Central memory CD8-positive, alpha-beta T cell (primary cell): ENCODE data around the gene IP6K3.

Source experiments
- ATAC-seq: fragments of 150-1000 bp; cut with Tn5 transposase; replicated peaks from 2 replicates; pipeline ENCODE4 v1.10.0; 2022; ENCODE audit warnings: mild to moderate bottlenecking, moderate FRiP score, moderate number of reproducible peaks; ENCODE audit not compliant: poor library complexity, severe bottlenecking; ENCODE audit errors: extremely low read depth
- DNase-seq, 2 donors: peaks; one replicate each; pipeline ENCODE4 v3.0.0; 2021; ENCODE audit warnings: low spot score in 2 of 2
- H3K27ac Mint-ChIP-seq: one replicate; pipeline ENCODE4 v1.8.0; 2022; ENCODE audit warnings: low read depth, mild to moderate bottlenecking, moderate library complexity, mixed read lengths
- H3K27me3 Mint-ChIP-seq: one replicate; pipeline ENCODE4 v1.8.0; 2022; ENCODE audit warnings: mixed read lengths
- H3K36me3 Mint-ChIP-seq: one replicate; pipeline ENCODE4 v1.8.0; 2022; ENCODE audit warnings: mild to moderate bottlenecking, moderate library complexity, mixed read lengths; ENCODE audit not compliant: insufficient read depth
- H3K4me1 Mint-ChIP-seq: one replicate; pipeline ENCODE4 v1.8.0; 2022; ENCODE audit warnings: mixed read lengths
- H3K4me3 Mint-ChIP-seq: one replicate; pipeline ENCODE4 v1.8.0; 2022; ENCODE audit warnings: mild to moderate bottlenecking, moderate library complexity, mixed read lengths
- H3K9me3 Mint-ChIP-seq: one replicate; pipeline ENCODE4 v1.8.0; 2022; ENCODE audit warnings: mixed read lengths

IP6K3 gene

DNA sequence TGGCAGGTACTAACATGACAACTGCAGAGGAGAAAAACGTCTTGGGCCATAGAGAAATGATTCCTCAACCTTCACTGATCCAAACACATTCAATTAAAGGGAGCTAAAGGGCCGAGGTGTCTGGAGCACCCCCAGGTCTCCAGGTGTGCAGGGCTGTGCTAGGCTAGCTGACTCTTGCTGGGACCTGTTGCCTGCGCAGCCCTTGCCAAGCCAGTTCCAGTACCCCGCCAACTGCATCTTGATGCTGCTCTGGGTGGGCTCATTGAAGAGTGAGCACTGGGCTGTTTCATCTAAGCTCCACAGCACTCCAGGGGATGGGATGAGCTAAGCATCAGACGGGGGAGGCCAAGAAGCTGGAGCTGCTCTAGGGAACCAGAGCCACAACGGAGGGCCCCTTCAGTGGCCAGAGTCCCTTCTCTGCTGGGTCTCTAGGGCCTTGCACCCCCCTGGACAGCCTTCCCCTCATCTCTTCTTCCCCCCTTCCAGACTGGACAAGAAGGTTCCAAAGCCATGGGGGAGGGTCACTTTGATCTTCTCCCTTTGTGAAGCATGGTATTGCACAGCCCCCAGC lies 26.3 kb upstream of the IP6K3 start:
- peaks cover 43% of the 10 kb centered on the region for H3K36me3 Mint-ChIP-seq
- DNase-seq (no peak), ATAC-seq (no peak)
- no peaks in the 10 kb centered on the region for H3K9me3 Mint-ChIP-seq
- peak overlapping the region; percentile 25 for H3K27ac Mint-ChIP-seq
- no peaks in the 10 kb centered on the region for H3K27me3 Mint-ChIP-seq
- no peak overlapping the region for H3K4me3 Mint-ChIP-seq
- peaks cover 17% of the 10 kb centered on the region for H3K4me1 Mint-ChIP-seq

DNA sequence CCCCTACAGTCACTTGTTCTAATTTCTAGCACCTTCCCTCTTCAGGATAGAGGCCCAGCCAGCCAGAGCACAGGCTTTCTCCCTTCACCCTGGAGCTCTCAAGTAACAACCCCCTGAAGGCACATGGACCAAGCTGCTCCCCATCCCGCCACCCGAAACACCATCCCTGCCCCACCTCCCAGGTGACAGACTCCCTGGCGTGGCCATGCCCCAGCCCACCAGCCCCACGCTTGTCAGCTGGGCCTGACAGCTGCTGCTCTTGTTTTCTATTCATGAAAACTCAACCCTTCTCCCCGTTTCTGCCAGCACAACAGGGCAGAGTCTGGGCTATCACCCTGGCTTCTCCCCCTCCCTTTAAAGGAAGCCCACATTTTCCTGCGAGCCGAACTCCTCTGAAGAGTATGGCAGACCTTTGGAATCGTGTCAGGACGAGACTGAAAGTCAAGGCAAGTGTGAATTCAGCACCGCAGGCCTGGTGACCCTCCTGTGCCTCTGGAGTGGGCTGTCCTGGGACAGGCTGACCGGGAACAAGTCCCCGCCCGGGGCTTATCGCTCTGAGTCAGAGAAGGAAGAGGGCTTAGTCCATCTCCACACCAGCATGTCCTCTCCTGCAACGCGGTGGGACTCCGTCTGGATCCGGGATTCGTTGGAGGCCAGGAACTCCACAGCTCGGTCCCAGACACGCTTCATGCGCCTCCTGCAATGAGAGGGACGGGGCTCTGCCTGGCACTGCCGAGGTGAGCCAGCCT lies 25.6 kb upstream of the IP6K3 start:
- peaks cover 38% of the 10 kb centered on the region for H3K36me3 Mint-ChIP-seq
- H3K27me3 Mint-ChIP-seq = peaks cover 3% of the 10 kb centered on the region
- H3K4me3 Mint-ChIP-seq = no peak overlapping the region
- peak overlapping the region; percentile 25 for H3K27ac Mint-ChIP-seq
- peaks cover 17% of the 10 kb centered on the region for H3K4me1 Mint-ChIP-seq
- no peak for ATAC-seq
- no peaks in the 10 kb centered on the region for H3K9me3 Mint-ChIP-seq
- no peak for DNase-seq

DNA sequence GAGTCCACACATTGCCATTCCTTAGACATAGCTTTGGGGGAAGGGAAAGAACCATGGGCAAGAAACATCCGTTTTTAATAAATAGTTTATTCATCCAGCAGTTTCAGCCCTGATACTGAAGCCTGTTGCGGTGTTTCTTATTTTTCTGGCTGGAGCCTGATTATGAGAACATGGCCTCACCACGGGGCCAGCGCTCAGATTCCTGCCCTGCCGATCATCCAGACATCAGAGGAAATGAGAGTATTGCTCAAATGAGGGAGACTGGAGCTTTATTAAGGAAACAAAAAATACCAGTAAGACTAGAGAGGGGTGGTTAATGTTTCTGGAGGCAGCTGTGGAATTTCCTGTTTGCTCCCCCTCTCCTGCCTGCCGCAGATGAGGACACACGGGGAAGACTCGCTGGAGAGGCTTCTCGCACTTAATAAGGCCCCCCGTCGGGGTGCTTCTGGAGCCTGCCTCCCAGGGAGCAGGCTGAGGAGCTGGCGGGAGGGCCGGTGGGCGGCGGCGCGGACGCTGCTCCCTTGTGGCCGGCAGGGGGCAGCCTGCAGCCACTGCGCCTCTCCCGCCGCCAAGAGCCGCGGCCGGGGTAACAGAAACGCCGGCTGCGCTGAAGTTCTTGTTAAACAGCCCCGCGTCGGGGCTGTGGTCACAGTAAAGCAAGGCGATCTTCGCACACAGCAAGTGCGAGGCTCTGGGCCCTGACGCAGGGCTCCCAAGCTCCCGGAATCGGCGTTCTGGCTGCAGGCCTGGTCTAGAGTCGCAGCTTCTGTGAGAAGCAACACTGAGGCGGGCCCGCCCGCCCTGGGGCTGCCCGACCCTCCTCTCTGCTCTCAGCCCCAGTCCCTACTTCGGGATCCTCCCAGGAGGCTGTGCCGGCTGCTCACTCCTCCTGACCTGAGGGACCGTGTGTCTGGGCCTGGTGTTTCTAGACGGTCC lies 24.7 kb upstream of the IP6K3 start:
- Mint-ChIP-seq H3K27me3 (peaks cover 12% of the 10 kb centered on the region), H3K4me1 (peaks cover 17% of the 10 kb centered on the region), H3K27ac (no peak overlapping the region), H3K4me3 (no peak overlapping the region), H3K36me3 (peaks cover 32% of the 10 kb centered on the region), H3K9me3 (no peaks in the 10 kb centered on the region)
- DNase-seq = peak; percentile 35 to 45
- ATAC-seq = peak; percentile 58

DNA sequence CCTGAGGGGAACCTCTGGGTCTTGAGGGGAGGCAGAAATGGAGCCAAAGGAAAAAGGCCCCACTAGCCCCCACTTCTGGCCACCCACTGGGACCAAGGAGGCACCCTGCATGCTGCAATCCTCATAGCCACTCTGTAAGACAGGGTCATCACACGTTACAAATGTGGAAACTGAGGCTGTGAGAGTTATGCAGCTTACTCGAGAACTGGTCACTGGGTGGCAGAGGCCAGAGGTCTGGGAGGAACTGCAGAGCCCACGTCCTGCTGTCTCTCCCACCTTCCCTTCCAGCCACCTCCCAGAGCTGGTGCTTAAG lies 24.1 kb upstream of the IP6K3 start:
- Mint-ChIP-seq H3K4me1 (peaks cover 17% of the 10 kb centered on the region), H3K4me3 (no peak overlapping the region), H3K27me3 (peaks cover 17% of the 10 kb centered on the region), H3K27ac (no peak overlapping the region), H3K9me3 (no peaks in the 10 kb centered on the region), H3K36me3 (peaks cover 28% of the 10 kb centered on the region)
- DNase-seq (no peak), ATAC-seq (no peak)

DNA sequence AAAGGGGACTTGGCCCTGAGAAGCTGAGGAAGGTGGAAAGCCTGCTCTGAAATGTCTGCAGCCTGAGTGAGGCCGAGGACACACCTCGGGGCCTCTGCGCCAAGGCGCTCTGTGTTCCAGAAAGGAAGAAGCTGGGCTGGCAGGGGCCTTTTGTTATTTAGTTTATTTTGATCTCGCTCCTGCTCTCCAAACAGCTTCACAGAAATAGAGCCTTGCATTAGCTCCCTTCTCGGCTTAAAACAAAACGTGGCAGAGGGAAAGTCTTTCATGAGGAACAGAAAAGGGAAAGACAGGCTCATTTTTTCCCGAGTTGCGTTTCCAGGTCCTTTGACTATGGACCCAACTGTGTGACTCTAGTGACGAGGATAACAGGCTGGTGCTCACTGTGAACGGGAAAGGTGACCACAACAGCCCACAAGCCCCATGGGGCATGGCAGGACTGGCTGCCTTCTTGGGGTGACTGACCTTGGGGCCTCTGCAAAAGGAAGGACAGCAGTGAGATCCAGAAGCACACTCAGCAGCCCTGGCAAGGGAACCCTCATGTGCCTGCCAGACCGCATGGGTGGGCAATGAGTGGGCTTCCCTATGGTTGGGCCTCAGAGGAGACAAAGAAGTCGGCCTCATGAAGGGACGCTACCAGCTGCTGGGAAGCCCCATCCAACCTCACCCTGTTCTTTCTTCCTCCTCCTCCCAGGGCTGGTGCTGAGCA lies 23.6 kb upstream of the IP6K3 start:
- H3K27ac Mint-ChIP-seq = no peak overlapping the region

DNA sequence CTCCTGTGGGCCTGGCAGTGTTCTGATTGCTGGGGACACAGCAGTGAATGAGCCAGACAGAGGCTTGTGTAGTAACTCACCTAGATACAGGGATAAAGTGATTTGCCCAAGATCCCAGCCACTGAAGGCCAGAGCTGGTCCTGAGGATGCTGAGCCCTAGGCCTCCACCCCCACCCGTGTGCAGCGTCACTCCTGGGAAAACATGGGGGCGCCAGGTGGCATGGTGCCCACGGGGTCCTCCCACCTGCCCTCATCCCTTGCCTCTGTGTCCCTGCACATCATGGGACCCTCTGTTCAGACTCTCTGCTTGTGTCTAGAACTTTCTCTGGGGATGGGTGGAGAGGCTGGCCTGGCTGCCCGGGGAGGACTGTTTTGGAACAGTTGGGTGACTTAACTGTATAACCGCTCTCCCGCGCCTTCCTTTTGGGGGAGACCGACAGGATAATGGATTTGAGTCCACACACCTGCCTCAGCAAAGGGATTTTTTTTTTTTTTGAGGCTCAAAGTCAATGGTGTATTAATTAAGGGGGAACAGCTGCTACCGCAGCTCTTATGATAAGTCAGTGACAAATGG lies 22.6 kb upstream of the IP6K3 start:
- ATAC-seq = no peak
- H3K9me3 Mint-ChIP-seq = no peaks in the 10 kb centered on the region
- H3K4me3 Mint-ChIP-seq = no peak overlapping the region
- no peak for DNase-seq
- H3K27me3 Mint-ChIP-seq = peaks cover 27% of the 10 kb centered on the region
- H3K36me3 Mint-ChIP-seq = peaks cover 14% of the 10 kb centered on the region
- peaks cover 17% of the 10 kb centered on the region for H3K4me1 Mint-ChIP-seq
- no peak overlapping the region for H3K27ac Mint-ChIP-seq

More for the DNA sequence above, 23.6 kb upstream of the IP6K3 start:
- no peaks in the 10 kb centered on the region for H3K9me3 Mint-ChIP-seq
- ATAC-seq (no peak), DNase-seq (no peak)
- peaks cover 24% of the 10 kb centered on the region for H3K36me3 Mint-ChIP-seq
- peaks cover 17% of the 10 kb centered on the region for H3K4me1 Mint-ChIP-seq
- H3K4me3 Mint-ChIP-seq = no peak overlapping the region
- peaks cover 22% of the 10 kb centered on the region for H3K27me3 Mint-ChIP-seq

DNA sequence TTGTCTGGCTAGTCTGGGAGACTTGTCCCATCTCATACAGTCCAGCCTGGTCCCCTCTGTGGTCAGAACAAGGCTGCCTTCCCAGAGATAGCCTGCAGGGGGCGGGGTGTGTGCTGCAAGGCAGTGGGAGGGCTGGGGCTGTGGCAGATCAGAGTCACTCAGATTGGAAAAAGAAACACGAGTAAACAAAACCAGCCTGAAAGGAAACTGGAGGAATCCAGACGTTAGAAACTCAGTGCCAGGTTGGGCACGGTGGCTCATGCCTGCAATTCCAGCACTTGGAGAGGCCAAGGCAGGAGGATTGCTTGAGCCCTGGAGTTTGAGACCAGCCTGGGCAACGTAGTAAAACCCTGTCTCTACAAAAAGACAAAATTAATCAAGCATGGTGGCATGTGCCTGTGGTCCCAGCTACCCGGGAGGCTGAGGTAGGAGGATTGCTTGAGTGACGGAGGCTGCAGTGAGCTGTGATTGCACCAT lies 22.0 kb upstream of the IP6K3 start:
- Mint-ChIP-seq H3K27ac (no peak overlapping the region), H3K36me3 (peaks cover 8% of the 10 kb centered on the region), H3K27me3 (peaks cover 34% of the 10 kb centered on the region), H3K9me3 (no peaks in the 10 kb centered on the region), H3K4me3 (no peak overlapping the region), H3K4me1 (peaks cover 17% of the 10 kb centered on the region)
- peak; percentile 42 to 57 for DNase-seq
- peak; percentile 54 for ATAC-seq

DNA sequence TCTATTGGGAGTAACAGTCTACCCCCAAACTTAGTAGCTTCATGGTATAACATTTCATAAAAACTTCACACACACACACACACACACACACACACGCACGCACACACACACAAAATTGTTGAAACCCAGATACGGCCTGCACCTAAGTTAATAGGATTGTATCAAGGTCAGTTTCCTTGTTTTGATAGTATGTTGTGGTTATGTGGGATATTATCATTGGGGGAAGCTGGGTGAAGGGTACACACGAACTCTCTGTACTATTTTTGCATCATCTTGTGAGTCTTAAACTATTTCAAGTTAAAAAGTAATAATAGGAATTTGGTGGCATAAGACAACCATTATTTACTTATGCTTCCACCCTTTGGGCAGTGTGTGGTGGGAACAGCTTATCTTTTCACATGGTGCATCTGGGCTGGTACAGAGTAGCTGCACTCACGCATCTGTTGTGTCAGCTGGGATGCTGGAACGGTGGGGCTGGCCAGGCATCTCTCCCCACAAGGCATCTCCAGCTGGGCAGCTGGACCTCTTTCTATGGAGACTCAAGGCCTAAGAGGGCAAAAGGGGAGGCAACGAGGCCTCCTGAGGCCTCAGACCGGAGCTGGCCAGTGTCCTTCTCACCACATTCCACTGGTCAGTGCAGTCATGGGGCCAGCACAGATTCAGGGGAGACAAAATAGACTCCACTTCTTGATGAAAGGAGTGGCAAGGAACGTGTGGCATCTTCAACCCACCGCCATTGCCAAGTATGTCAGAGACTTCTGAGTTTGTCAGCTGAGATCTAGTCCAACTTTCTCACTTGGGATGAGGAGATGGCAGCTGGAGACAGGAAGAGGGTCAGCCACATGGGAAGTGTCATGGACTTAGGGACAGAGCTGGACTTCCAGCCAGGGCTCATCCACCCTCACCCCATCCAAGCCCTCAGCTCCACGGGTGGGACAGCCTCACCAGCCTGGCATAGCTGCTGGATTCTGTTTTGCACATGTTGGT lies 20.5 kb upstream of the IP6K3 start:
- no peak for ATAC-seq
- Mint-ChIP-seq H3K27me3 (peaks cover 37% of the 10 kb centered on the region), H3K9me3 (no peaks in the 10 kb centered on the region)

DNA sequence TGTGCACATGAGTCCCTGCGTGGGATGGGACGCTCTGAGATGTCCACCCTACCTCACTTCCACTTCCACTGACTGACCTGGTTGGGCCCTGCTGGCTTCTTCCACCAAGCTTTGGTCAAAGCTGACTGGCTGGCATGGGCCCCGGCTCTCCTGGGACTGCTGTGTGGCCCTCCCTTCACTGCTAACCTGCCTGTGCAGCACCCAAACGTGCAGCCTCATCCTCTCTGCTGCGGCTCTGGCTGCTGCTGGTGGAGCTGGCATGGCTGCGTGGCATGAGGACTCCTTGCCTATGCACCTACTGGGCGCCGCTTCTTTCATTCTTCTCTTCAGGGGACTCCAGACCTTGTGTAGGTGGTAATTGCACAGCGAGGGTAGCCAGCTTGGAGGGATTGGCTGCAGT lies 18.7 kb upstream of the IP6K3 start:
- no peak overlapping the region for H3K4me3 Mint-ChIP-seq
- peaks cover 37% of the 10 kb centered on the region for H3K27me3 Mint-ChIP-seq
- no peaks in the 10 kb centered on the region for H3K9me3 Mint-ChIP-seq
- DNase-seq (no peak), ATAC-seq (no peak)
- H3K4me1 Mint-ChIP-seq = no peaks in the 10 kb centered on the region
- no peaks in the 10 kb centered on the region for H3K36me3 Mint-ChIP-seq
- H3K27ac Mint-ChIP-seq = no peak overlapping the region

More for the DNA sequence above, 20.5 kb upstream of the IP6K3 start:
- Mint-ChIP-seq H3K27ac (no peak overlapping the region), H3K36me3 (no peaks in the 10 kb centered on the region), H3K4me1 (peaks cover 9% of the 10 kb centered on the region), H3K4me3 (no peak overlapping the region)
- DNase-seq = no peak

DNA sequence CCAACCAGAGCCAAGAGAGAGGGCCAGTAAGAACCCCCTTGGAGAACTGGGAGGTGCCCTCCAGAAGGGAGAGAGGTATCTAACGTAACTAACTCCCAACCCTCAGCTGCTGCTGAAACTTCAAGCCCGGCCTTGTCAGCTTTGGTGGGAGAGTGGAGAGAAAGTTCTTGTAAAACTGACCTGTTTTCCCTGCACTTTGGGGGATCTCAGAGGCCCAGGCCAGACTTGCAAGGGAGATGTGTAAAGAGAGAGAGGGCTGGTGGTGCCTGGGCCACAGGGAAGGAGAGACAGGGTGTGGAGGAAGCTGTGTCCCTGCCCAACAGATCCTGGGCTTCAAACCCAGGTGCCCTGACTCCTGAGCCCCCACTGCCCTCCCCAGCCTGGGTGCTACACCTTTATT lies 17.3 kb upstream of the IP6K3 start:
- no peaks in the 10 kb centered on the region for H3K36me3 Mint-ChIP-seq
- ATAC-seq (no peak), DNase-seq (no peak)
- no peaks in the 10 kb centered on the region for H3K9me3 Mint-ChIP-seq
- no peak overlapping the region for H3K27ac Mint-ChIP-seq
- no peaks in the 10 kb centered on the region for H3K4me1 Mint-ChIP-seq
- no peak overlapping the region for H3K4me3 Mint-ChIP-seq
- peaks cover 37% of the 10 kb centered on the region for H3K27me3 Mint-ChIP-seq

DNA sequence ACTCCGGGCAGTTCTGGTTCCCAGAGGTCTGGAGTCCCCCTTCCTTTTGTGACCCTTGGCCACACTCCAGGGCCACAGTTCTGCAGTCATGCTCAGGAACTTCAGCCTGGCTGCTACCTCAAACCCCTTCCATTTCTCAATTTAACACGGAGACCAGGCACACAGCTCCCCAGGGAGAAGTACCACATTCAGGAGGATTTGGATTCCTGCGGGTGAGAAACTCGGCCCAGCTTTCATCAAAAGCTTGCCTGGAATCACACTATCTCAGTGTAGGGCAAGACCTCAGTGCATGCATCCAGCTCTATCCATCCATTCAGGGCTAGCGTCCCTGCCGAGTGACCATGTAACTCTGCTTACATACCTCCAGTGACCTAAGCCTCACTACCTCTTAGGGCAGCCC lies 16.8 kb upstream of the IP6K3 start:
- DNase-seq (no peak), ATAC-seq (no peak)
- Mint-ChIP-seq H3K27me3 (peaks cover 37% of the 10 kb centered on the region), H3K4me3 (no peak overlapping the region), H3K4me1 (no peaks in the 10 kb centered on the region), H3K9me3 (no peaks in the 10 kb centered on the region), H3K36me3 (no peaks in the 10 kb centered on the region), H3K27ac (no peak overlapping the region)
